Muscle of leg (tissue), 11 donors: ENCODE data around the gene TUBB4B. TPM values are rescaled to one million over a fixed set of nuclear protein-coding genes. Genes with fewer than 3 reads are reported as not detected.

Source experiments
- DNase-seq: peaks from one replicate; pipeline ENCODE4 v3.0.0; 2013
- H3K27ac ChIP-seq: one replicate; pipeline ENCODE4 v1.5.1; 2013; ENCODE audit warnings: mild to moderate bottlenecking, low read length, control low read depth
- H3K27me3 ChIP-seq: one replicate; pipeline ENCODE4 v1.6.1; 2013; ENCODE audit warnings: low read length; ENCODE audit not compliant: control insufficient read depth, insufficient read depth
- H3K36me3 ChIP-seq: one replicate; pipeline ENCODE4 v1.6.1; 2013; ENCODE audit warnings: low read length; ENCODE audit not compliant: control insufficient read depth, insufficient read depth
- H3K4me1 ChIP-seq: one replicate; pipeline ENCODE4 v1.6.1; 2013; ENCODE audit warnings: low read length; ENCODE audit not compliant: control insufficient read depth, insufficient read depth
- H3K4me3 ChIP-seq: one replicate; pipeline ENCODE4 v1.5.1; 2013; ENCODE audit warnings: low read length, control low read depth
- H3K9me3 ChIP-seq: replicated peaks from 2 replicates; pipeline ENCODE4 v1.6.1; 2013; ENCODE audit warnings: low read depth, low read length; ENCODE audit not compliant: control insufficient read depth
- WGBS: methylation state at CpG from one replicate; pipeline ENCODE4 v1.1.5; 2013; ENCODE audit warnings: missing lambda C conversion rate; ENCODE audit not compliant: insufficient coverage; 5-methylcytosine and 5-hydroxymethylcytosine counted together
- polyA plus RNA-seq, 8 donors: library from polyadenylated mRNA; unstranded; fragments of 120-200 nt; gene quantifications; one replicate each; pipeline versions ENCODE4 v1.2.1 to v1.2.3, GENCODE V29; 2013; ENCODE audit warnings: inconsistent platforms in 1 of 8, low replicate concordance in 1 of 8; ENCODE audit not compliant: insufficient read length in 8 of 8, insufficient read depth in 1 of 8
- total RNA-seq: library from RNA; stranded (reverse); fragments of 120-200 nt; gene quantifications from one replicate; pipeline ENCODE4 v1.2.4, GENCODE V29; 2013

TUBB4B gene
- total and polyA plus RNA-seq, 9 donors: 97.1 to 222 (median 217) TPM

- Histone ChIP-seq H3K36me3 (no peaks in the 10 kb centered on the region), H3K4me1 (peaks cover 36% of the 10 kb centered on the region), H3K27ac (no peak overlapping the region), H3K9me3 (no peaks in the 10 kb centered on the region), H3K27me3 (peaks cover 14% of the 10 kb centered on the region), H3K4me3 (no peak overlapping the region)
- DNase-seq: no peak
- 81% methylated on average over 16 of the region's 21 CpGs for WGBS
These were observed 15.3 kb upstream of the TUBB4B start for GRCh38 chr9:137225699-137226331.

GRCh38 chr9:137226338-137227053 is 14.6 kb upstream of the TUBB4B start:
- no peak overlapping the region for H3K27ac ChIP-seq
- H3K36me3 ChIP-seq: no peaks in the 10 kb centered on the region
- no peak for DNase-seq
- H3K9me3 ChIP-seq: no peaks in the 10 kb centered on the region
- peaks cover 14% of the 10 kb centered on the region for H3K27me3 ChIP-seq
- no peak overlapping the region for H3K4me3 ChIP-seq
- 78% methylated on average over 13 of the region's 18 CpGs for WGBS
- peaks cover 35% of the 10 kb centered on the region for H3K4me1 ChIP-seq

- DNase-seq: peak; percentile 68
- peaks cover 18% of the 10 kb centered on the region for H3K27me3 ChIP-seq
- 38% methylated on average over 25 of the region's 25 CpGs for WGBS
These were observed 13.8 kb upstream of the TUBB4B start, which contains the start of gene RNF224 for GRCh38 chr9:137227054-137227852. Gene RNF224, plus strand, starts transcription at chr9:137227502. Its CDS starts 834 bp downstream, at chr9:137228336.

GRCh38 chr9:137227853-137228505 is 13.1 kb upstream of the TUBB4B start:
- no peak overlapping the region for H3K4me3 ChIP-seq
- no peak for DNase-seq
- H3K27me3 ChIP-seq: peaks cover 23% of the 10 kb centered on the region
- no peaks in the 10 kb centered on the region for H3K9me3 ChIP-seq
- 45% methylated on average over 14 of the region's 18 CpGs for WGBS
- peaks cover 31% of the 10 kb centered on the region for H3K4me1 ChIP-seq
- no peak overlapping the region for H3K27ac ChIP-seq
- no peaks in the 10 kb centered on the region for H3K36me3 ChIP-seq

More at GRCh38 chr9:137227054-137227852, 13.8 kb upstream of the TUBB4B start, which contains the start of gene RNF224:
- H3K4me1 ChIP-seq: peaks cover 35% of the 10 kb centered on the region
- no peak within 1 kb of the TSS for H3K4me3 ChIP-seq
- H3K9me3 ChIP-seq: no peaks in the 10 kb centered on the region
- H3K36me3 ChIP-seq: no peaks in the 10 kb centered on the region
- H3K27ac ChIP-seq: no peak within 1 kb of the TSS

- H3K4me3 ChIP-seq: no peak overlapping the region
- DNase-seq: no peak
- H3K27me3 ChIP-seq: peaks cover 26% of the 10 kb centered on the region
- no peak overlapping the region for H3K27ac ChIP-seq
- H3K9me3 ChIP-seq: no peaks in the 10 kb centered on the region
- H3K36me3 ChIP-seq: no peaks in the 10 kb centered on the region
- WGBS: 70% methylated on average over 29 of the region's 29 CpGs
- H3K4me1 ChIP-seq: peaks cover 29% of the 10 kb centered on the region
These were observed 12.6 kb upstream of the TUBB4B start for GRCh38 chr9:137228506-137228967.

GRCh38 chr9:137228968-137229896 is 11.9 kb upstream of the TUBB4B start:
- Histone ChIP-seq H3K36me3 (no peaks in the 10 kb centered on the region), H3K27me3 (peaks cover 28% of the 10 kb centered on the region)

GRCh38 chr9:137229903-137230704 is 11.0 kb upstream of the TUBB4B start:
- WGBS: 61% methylated on average over 19 of the region's 31 CpGs

More at GRCh38 chr9:137228968-137229896, 11.9 kb upstream of the TUBB4B start:
- H3K9me3 ChIP-seq: no peaks in the 10 kb centered on the region
- H3K27ac ChIP-seq: no peak overlapping the region
- WGBS: 64% methylated on average over 22 of the region's 27 CpGs
- no peak for DNase-seq
- H3K4me1 ChIP-seq: peaks cover 26% of the 10 kb centered on the region
- no peak overlapping the region for H3K4me3 ChIP-seq

GRCh38 chr9:137230705-137231371 is 10.2 kb upstream of the TUBB4B start, which contains the start of gene SLC34A3:
Gene SLC34A3, plus strand, starts transcription at chr9:137230901. Its CDS starts 802 bp downstream, at chr9:137231703.
- Histone ChIP-seq H3K4me3 (no peak within 1 kb of the TSS), H3K27ac (no peak within 1 kb of the TSS), H3K4me1 (peaks cover 32% of the 10 kb centered on the region), H3K36me3 (no peaks in the 10 kb centered on the region), H3K27me3 (peaks cover 35% of the 10 kb centered on the region), H3K9me3 (no peaks in the 10 kb centered on the region)
- WGBS: 79% methylated on average over 12 of the region's 14 CpGs
- DNase-seq: no peak

More at GRCh38 chr9:137229903-137230704, 11.0 kb upstream of the TUBB4B start:
- DNase-seq: no peak
- no peak overlapping the region for H3K27ac ChIP-seq
- H3K4me1 ChIP-seq: peaks cover 28% of the 10 kb centered on the region
- H3K4me3 ChIP-seq: no peak overlapping the region
- peaks cover 33% of the 10 kb centered on the region for H3K27me3 ChIP-seq
- H3K36me3 ChIP-seq: no peaks in the 10 kb centered on the region
- no peaks in the 10 kb centered on the region for H3K9me3 ChIP-seq
